ENCODE results near the gene IL1RAPL2.
"Not testable (repeated sequence)": the region's sequence is repeated elsewhere in the genome, so short reads cannot be mapped to it uniquely, and the experiment has no call there.

Gene IL1RAPL2

DNA sequence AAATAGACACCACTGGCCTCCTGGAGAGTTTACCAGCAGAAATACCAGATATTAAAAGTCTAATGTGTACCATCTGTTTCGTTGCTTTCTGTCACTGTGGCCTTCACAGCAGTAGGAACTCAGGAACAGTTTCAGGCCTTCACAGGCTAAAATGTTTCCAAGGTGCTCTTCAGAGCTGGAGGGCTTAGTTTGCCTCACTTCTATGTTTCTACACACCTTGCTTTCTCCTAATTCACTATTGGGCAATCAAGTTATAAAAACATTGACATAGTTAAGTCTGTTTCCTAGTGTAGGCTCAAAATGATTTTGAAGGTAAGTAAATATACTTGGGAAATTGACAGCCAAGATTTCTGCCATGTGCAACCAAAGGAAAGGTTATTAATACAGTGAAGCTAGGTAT, 395.9 kb downstream of the IL1RAPL2 start:
- H3K36me3 Mint-ChIP-seq, result no peaks in the 10 kb centered on the region
- H3K27me3 Mint-ChIP-seq, result no peaks in the 10 kb centered on the region
- no peaks in the 10 kb centered on the region for H3K9me3 Mint-ChIP-seq
- H3K4me3 Mint-ChIP-seq, result no peak overlapping the region
- no peak overlapping the region for H3K27ac Mint-ChIP-seq
- ATAC-seq (replicated peaks) (no peak), DNase-seq (no peak)
- H3K4me1 Mint-ChIP-seq, result no peaks in the 10 kb centered on the region

DNA sequence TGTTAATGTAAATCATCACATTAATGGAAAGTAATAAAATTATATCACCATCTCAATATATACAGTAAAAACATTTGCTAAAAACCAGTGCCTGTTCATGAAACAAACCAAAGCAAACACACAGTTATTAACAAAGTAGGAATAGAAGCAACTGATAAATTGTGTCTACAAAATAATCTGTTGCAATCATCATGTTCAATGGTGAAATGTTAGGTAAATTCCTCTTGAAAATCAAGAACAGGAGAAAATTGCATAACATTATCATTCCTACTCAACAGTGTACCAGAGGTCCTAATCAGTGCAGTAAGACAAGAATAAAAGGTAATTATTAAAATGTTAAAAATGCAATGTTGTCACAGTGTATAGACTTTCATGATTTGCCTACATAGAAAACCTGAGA, 402.2 kb downstream of the IL1RAPL2 start:
- Mint-ChIP-seq H3K4me1 (no peaks in the 10 kb centered on the region), H3K4me3 (no peak overlapping the region), H3K36me3 (no peaks in the 10 kb centered on the region), H3K27ac (no peak overlapping the region), H3K9me3 (no peaks in the 10 kb centered on the region), H3K27me3 (no peaks in the 10 kb centered on the region)
- DNase-seq (no peak), ATAC-seq (replicated peaks) (no peak)

DNA sequence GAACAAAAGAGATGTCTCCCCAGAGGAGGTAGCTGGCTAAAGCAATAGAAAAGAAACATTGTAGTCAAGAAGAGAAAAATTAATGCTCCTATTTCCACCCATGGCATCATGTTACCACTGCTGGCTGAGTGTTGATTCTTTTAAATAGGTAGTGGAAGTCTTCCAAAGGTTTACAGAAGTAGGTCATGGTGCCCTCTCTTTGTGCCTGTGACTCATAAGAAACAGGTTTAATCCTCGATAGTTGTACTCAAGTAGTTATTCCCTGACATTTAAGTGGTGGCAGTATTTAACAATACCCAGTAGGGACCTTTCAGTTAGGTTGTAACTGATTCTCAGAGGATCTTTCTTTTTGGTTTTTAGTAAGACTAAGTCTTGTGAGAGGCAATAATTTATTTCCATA, 406.7 kb downstream of the IL1RAPL2 start:
- Mint-ChIP-seq H3K4me1 (no peaks in the 10 kb centered on the region), H3K9me3 (peaks cover 0 to 3% of the 10 kb centered on the region in 2 donors), H3K27me3 (no peaks in the 10 kb centered on the region), H3K27ac (no peak overlapping the region), H3K36me3 (no peaks in the 10 kb centered on the region), H3K4me3 (no peak overlapping the region)
- DNase-seq, result no peak
- ATAC-seq (replicated peaks), result no peak

DNA sequence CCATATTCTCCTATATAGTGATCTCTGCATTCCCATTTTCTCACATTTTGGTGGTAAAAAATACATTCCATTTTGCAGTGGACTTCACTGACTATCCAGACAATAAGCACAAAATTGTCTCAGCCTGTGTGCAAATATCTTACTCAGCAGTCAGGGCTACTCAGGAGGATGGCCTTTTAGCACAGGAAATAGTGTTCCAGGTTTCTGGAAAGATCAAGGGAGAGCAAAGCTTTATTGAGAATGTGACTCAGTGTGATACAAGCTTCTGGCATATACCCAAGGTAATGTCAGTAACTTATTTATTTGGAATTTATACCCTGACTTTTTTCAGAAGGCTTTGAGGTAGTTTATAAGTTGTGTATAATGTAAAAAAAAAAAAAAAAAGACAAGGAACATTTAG, 421.1 kb downstream of the IL1RAPL2 start:
- no peak for ATAC-seq (replicated peaks)
- H3K4me3 Mint-ChIP-seq, result no peak overlapping the region
- H3K27me3 Mint-ChIP-seq, result peaks cover 0 to 4% of the 10 kb centered on the region in 2 donors
- no peaks in the 10 kb centered on the region for H3K36me3 Mint-ChIP-seq
- DNase-seq, result no peak
- H3K9me3 Mint-ChIP-seq, result no peaks in the 10 kb centered on the region
- H3K4me1 Mint-ChIP-seq, result no peaks in the 10 kb centered on the region
- no peak overlapping the region for H3K27ac Mint-ChIP-seq

DNA sequence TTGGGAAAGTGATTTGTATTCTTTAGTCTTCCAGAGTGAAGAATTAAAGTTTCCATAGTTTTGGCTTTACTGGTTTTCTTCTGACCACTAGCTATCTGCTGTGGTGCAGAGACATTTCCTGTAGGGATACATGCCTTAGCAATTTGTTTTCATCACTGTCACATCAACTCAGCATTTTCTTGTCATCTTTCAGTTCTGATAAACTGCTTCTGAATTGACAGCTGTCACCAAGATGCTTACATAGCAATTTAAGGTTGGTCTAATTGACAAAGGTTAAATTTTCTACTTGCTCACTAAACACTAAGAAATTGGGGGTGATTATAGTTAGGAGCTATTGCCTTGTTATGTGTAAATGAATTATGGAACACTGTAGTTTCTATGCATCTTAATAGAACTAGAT, 422.0 kb downstream of the IL1RAPL2 start:
- DNase-seq, result no peak
- Mint-ChIP-seq H3K27ac (no peak overlapping the region), H3K36me3 (no peaks in the 10 kb centered on the region), H3K4me1 (no peaks in the 10 kb centered on the region), H3K9me3 (no peaks in the 10 kb centered on the region), H3K4me3 (no peak overlapping the region), H3K27me3 (peaks cover 0 to 4% of the 10 kb centered on the region in 2 donors)
- no peak for ATAC-seq (replicated peaks)

DNA sequence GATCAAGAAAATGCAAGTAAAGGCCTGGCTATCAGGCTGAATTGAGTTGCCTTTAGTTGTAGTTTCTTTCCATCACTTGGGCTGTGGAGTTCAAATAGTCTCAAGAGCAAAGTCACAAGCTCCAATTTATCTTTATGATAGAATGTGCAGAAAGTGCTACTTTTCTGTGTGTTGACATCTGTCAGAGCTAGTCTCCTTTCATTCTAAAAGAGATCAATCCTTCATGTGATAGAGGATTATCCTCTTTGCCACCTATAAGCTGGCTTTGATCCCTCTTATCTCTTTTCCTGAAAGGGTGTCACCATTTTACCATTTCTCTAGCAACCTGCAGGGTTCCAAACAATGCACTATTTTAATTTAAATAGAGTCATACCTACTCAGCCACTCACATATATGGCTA, 429.5 kb downstream of the IL1RAPL2 start:
- ATAC-seq (replicated peaks) (no peak), DNase-seq (no peak)
- peaks cover 0 to 5% of the 10 kb centered on the region in 2 donors for H3K9me3 Mint-ChIP-seq
- H3K4me3 Mint-ChIP-seq, result no peak overlapping the region
- no peaks in the 10 kb centered on the region for H3K36me3 Mint-ChIP-seq
- no peak overlapping the region for H3K27ac Mint-ChIP-seq
- no peaks in the 10 kb centered on the region for H3K27me3 Mint-ChIP-seq
- H3K4me1 Mint-ChIP-seq, result no peaks in the 10 kb centered on the region

DNA sequence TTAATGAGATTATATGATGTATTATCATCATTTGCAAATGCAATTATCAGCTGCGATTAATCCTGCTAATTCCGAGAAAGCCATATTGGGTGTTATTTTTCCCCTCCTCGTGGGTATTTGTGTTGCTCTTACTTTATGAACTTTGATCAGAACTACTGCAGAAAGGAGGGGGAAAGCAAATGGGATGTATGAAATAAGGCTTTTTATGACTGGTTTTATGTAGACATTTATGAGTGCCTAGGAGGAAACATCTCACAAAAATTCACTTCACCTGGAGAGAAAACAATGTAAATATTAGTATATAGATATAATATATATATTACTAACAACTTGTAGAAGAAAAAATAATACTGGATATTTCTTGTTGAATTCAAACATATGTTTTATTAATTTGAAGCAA, 440.1 kb downstream of the IL1RAPL2 start:
- H3K4me3 Mint-ChIP-seq, result no peak overlapping the region
- H3K27ac Mint-ChIP-seq, result no peak overlapping the region
- H3K9me3 Mint-ChIP-seq, result no peaks in the 10 kb centered on the region
- ATAC-seq (replicated peaks) (no peak), DNase-seq (no peak)
- no peaks in the 10 kb centered on the region for H3K36me3 Mint-ChIP-seq
- no peaks in the 10 kb centered on the region for H3K4me1 Mint-ChIP-seq
- H3K27me3 Mint-ChIP-seq, result no peaks in the 10 kb centered on the region

DNA sequence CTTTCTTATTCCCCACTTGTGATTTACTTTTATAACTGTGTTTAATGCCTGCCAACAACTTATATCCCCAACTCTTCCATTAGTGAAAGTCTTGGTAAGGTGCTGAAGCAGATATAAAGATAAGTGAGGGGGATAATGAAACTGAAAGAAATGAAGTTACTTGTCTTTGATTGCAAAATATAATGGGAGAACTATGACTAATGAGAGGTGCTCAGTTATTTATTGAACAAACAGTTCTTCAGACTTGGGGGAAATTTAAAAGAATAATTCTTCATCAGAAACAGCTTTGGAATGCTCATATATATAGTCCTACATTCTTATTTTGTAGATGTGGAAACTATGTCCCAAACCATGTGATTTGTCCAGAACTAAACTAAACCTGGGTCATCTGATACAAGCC, 441.0 kb downstream of the IL1RAPL2 start:
- H3K4me1 Mint-ChIP-seq, result no peaks in the 10 kb centered on the region
- ATAC-seq (replicated peaks), result no peak
- no peaks in the 10 kb centered on the region for H3K9me3 Mint-ChIP-seq
- no peak for DNase-seq
- no peak overlapping the region for H3K27ac Mint-ChIP-seq
- no peaks in the 10 kb centered on the region for H3K36me3 Mint-ChIP-seq
- no peaks in the 10 kb centered on the region for H3K27me3 Mint-ChIP-seq
- no peak overlapping the region for H3K4me3 Mint-ChIP-seq

DNA sequence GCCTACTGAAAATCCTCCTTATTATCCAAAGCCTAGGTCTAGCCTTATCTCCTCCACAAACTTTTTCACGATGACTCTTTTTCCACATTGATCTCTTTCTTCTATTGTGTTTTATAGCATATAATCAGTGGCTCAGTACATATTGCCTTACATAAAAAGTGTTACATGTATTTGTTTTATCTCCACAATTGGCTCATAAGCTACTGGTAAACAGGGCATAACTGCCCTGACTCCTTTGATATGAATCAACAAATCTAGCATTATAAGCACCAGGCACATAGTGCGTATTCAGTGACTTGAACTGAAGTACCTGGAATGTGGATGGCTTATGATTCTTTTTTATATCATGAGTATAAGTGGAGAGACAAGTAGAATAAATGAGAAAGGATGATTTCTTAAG, 447.7 kb downstream of the IL1RAPL2 start:
- H3K27me3 Mint-ChIP-seq, result no peaks in the 10 kb centered on the region
- no peak overlapping the region for H3K4me3 Mint-ChIP-seq
- H3K27ac Mint-ChIP-seq, result no peak overlapping the region
- no peaks in the 10 kb centered on the region for H3K36me3 Mint-ChIP-seq
- peaks cover 0 to 2% of the 10 kb centered on the region in 2 donors for H3K9me3 Mint-ChIP-seq
- DNase-seq, result no peak
- no peak for ATAC-seq (replicated peaks)
- H3K4me1 Mint-ChIP-seq, result no peaks in the 10 kb centered on the region

DNA sequence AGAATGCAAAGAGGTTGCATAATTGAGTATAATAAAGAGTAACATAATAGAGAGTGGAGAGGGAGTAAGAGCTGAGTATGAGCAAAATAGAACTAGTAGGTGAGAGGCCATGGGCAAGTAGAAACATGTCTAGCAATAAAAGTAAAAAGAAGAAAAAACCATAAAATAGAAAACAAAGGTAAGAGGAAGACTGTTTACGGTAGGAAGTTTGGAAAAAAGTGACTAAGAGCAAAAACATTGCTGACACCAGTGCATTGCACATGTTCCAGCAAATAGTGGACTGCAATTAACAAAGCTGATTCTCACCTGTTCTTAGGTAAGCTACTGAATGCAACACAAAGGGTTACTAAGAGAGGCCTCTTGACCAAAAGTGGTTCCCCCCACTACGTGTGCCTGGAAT, 451.6 kb downstream of the IL1RAPL2 start:
- Mint-ChIP-seq H3K4me1 (no peaks in the 10 kb centered on the region), H3K9me3 (peaks cover 0 to 2% of the 10 kb centered on the region in 2 donors), H3K27ac (no peak overlapping the region), H3K36me3 (no peaks in the 10 kb centered on the region), H3K4me3 (no peak overlapping the region), H3K27me3 (no peaks in the 10 kb centered on the region)
- DNase-seq (no peak), ATAC-seq (replicated peaks) (no peak)

DNA sequence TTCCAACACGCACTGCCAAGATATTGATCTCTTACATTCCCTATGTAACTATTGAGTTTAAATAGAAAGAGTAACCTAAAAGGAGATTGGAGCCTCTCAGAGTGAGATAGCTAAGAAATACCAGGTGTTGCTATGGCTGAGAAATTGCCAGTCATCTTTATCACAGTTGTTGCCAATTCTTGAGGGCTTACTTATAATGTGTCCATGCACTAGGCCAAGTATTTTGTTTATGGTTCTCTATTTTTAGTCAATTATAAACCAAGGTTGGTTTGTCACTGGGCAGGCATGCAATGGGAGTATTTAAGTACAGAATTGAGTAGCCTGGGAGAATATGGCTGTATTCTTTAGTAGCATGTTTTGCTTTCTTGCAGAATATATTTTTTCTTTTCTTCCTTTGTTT, 452.9 kb downstream of the IL1RAPL2 start:
- Mint-ChIP-seq H3K27me3 (no peaks in the 10 kb centered on the region), H3K4me1 (no peaks in the 10 kb centered on the region), H3K9me3 (no peaks in the 10 kb centered on the region), H3K36me3 (no peaks in the 10 kb centered on the region), H3K4me3 (no peak overlapping the region), H3K27ac (no peak overlapping the region)
- DNase-seq (no peak), ATAC-seq (replicated peaks) (no peak)

DNA sequence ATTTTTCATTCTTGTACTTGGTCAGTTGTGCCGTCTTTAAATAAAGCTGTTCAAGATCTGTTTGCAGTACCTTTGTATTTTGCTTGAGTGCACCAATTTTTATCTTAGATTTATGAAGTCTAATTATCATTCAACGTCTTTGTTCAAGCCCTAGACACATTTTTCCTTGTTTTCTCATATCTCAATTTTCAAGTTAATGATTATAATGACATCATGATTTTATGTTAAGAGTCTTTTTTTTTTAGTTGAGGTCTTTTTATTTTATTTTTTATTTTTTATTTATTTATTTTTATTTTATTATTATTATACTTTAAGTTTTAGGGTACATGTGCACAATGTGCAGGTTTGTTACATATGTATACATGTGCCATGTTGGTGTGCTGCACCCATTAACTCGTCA, 463.0 kb downstream of the IL1RAPL2 start:
- H3K9me3 Mint-ChIP-seq; H3K27ac Mint-ChIP-seq; H3K36me3 Mint-ChIP-seq; H3K4me1 Mint-ChIP-seq; H3K27me3 Mint-ChIP-seq; DNase-seq; ATAC-seq (replicated peaks); H3K4me3 Mint-ChIP-seq: not testable (repeated sequence)

DNA sequence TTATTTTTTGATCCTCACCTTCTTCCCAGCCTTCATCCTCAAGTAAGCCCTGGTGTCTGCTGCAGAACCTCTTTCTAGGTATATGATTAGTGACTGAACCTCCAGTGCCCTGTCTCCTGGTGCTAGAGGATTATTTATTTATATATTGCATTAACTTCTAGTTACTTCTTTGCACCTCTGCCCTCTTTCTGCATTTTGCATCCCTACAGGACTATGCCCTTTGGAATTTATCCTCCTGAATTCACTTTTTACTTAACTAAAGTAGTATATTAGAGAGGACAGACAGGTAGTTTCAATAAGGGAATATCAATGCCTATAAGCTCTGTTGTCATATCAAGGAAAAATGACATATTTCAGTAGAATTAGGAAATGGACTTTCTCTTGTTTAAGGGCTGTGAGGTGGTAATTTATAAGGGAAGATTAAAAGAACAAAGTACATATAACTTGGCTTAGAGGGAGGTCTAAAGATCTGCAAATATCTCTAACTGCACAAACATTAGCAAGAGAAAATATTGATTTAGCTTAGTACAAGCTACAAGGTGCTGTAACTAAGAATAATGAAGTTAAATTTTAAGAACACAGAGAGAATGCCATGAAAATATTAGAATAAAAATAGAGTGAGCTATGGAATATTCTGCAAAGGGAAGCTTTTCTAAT, 472.8 kb downstream of the IL1RAPL2 start:
- no peaks in the 10 kb centered on the region for H3K36me3 Mint-ChIP-seq
- H3K27me3 Mint-ChIP-seq, result no peaks in the 10 kb centered on the region
- no peak overlapping the region for H3K4me3 Mint-ChIP-seq
- H3K4me1 Mint-ChIP-seq, result no peaks in the 10 kb centered on the region
- DNase-seq (no peak), ATAC-seq (replicated peaks) (no peak)
- H3K9me3 Mint-ChIP-seq, result no peaks in the 10 kb centered on the region
- no peak overlapping the region for H3K27ac Mint-ChIP-seq

DNA sequence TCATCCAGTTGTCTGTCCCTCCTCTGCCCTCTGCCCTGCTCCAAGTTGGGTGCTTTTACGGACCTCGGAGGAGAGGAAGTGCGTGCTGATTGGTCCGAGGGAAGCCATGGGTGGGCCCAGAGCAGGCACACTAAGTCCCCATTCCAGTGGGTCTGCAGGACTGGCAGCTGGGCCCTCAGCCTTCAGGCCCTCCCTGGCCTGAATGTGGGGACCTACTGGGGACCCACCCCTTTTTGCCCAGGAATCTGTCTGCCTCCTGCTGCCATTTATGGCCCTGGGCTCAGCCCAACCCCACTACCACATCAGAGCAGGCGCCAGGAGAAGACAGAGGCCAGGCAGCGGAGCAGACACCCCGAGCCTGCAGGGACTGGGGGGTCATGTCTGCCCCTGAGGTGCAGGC, 484.9 kb downstream of the IL1RAPL2 start:
- H3K36me3 Mint-ChIP-seq, result no peaks in the 10 kb centered on the region
- H3K4me3 Mint-ChIP-seq, result no peak overlapping the region
- H3K27ac Mint-ChIP-seq, result no peak overlapping the region
- ATAC-seq (replicated peaks), result no peak
- no peaks in the 10 kb centered on the region for H3K27me3 Mint-ChIP-seq
- H3K4me1 Mint-ChIP-seq, result no peaks in the 10 kb centered on the region
- H3K9me3 Mint-ChIP-seq, result peaks cover 0 to 3% of the 10 kb centered on the region in 2 donors
- DNase-seq, result no peak

DNA sequence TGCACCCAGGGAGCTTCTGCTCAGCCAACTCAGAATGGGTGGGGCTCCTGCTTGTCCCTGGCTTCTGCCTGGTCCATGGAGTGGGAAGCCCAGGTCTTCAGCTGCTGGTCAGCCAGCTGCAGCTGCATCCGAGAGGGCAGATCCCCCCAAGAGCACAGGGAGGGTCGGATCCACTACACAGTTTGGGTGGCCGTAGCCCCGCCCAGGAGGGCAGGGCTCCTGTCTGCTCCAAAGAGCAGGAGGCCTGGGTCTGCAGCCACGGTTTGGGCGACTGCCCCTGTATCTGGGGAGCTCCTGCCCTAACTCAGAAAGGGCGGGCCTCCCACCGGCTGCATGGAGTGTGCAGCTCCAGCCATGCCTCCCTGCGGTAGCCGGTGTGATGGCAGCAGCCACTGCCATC, 485.4 kb downstream of the IL1RAPL2 start:
- DNase-seq, result no peak
- Mint-ChIP-seq H3K9me3 (peaks cover 0 to 3% of the 10 kb centered on the region in 2 donors), H3K4me3 (no peak overlapping the region), H3K4me1 (no peaks in the 10 kb centered on the region), H3K36me3 (no peaks in the 10 kb centered on the region), H3K27ac (no peak overlapping the region), H3K27me3 (no peaks in the 10 kb centered on the region)
- no peak for ATAC-seq (replicated peaks)

DNA sequence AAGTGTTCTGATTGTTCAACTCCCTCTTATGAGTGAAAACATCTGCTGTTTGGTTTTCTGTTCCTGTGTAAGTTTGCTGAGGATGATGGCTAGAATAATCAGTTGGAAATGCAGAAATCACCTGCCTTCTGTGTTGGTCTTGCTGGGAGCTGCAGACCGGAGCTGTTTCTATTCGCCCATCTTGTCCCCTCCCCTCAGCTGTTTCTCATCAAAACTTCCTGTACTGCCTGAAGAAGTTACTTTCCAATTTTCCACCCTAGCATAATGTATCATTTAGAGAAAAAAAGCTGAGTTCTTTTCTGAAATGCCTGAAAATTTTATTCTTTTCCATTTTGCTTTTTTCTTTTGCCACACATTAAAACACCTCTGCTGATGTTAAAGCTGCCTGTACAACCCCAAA, 486.9 kb downstream of the IL1RAPL2 start:
- Mint-ChIP-seq H3K36me3 (no peaks in the 10 kb centered on the region), H3K27me3 (no peaks in the 10 kb centered on the region), H3K27ac (no peak overlapping the region), H3K9me3 (no peaks in the 10 kb centered on the region), H3K4me1 (no peaks in the 10 kb centered on the region), H3K4me3 (no peak overlapping the region)
- no peak for ATAC-seq (replicated peaks)
- DNase-seq, result no peak

Data from stimulated activated naive B cell treated with anti-CD40 and anti-IgM and Interleukin-4, amounts not matched to agents 10 μg/mL and 1 μg/mL and 100 μg/mL, for 72 hours (primary cell).